Measurements from ENCODE around the gene EIF4G3. TPM values are rescaled to one million over a fixed set of nuclear protein-coding genes. Genes with fewer than 3 reads are reported as not detected.

Gene EIF4G3
- total and polyA plus RNA-seq, 10 of the 15 experiments (the other 5 are each of a cell fraction or from before 2014, with no cell fraction given), result 7.4 to 45.1 (median 29.1) TPM

DNA sequence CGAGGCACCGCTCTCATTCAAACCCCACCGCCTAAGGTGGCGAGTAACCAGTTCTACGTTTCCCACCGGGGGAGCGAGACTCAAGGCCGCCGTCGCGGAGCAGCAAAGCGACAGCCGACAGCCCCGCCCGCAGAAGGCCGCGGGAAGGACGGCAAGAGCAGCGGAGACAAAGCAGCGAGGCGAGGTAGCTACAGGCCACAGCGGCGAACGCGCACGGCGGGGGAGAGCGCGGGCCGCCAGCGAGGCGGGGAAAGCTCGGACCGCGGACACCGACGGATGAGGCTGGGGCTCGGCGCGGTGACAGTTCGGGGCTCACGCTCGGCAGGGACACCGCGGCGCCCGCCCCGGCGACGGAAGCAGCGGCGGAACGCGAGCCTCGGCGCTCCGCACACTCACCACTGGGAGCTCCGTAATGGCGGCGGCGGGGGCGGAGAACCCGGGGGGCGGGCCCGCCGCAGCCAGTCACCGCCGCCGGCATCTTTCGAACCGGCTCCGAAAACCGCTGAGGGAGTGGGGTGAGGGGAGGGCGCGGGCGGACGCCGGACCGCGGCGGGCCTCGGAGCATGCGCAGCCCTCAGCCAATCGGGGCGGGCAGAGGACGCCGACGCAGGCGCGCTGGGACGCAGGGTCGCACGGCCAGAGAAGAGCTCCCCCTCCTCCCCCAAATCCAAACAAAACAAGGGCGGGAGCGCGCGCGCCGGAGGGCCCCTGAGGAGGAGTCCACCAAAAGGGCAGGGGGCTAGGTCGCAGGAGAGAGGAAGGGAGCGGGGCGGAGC, 390.3 kb downstream of the EIF4G3 start (continued):
- TF ChIP-seq CBX5 (IDR thresholded peaks at IDR 0.05; ENCODE audit: low read depth) (no peak), PKNOX1 (IDR thresholded peaks at IDR 0.05) (no peak), EP300 (IDR thresholded peaks at IDR 0.05; ENCODE audit: borderline replicate concordance in 1 of 2, control insufficient read depth in 1 of 2, low read depth in 2 of 2, low read length in 2 of 2) (no peak; a peak in 1 of 4 replicates), HDGF (IDR thresholded peaks at IDR 0.05) (no peak), TBL1XR1 (IDR thresholded peaks at IDR 0.05; ENCODE audit: low read depth, low read length) (no peak), MAX (IDR thresholded peaks at IDR 0.05; ENCODE audit: low read depth, low read length) (peak; percentile 14; the same call in 1 of the 2 replicates), JUND (IDR thresholded peaks at IDR 0.05; ENCODE audit: low read depth, low read length) (no peak), EED (IDR thresholded peaks at IDR 0.05; ENCODE audit: low read depth) (no peak), MTA2 (IDR thresholded peaks at IDR 0.05; ENCODE audit: low read depth) (no peak), MEF2B (IDR thresholded peaks at IDR 0.05; ENCODE audit: partially characterized antibody, poor library complexity, severe bottlenecking) (no peak), STAT1 (conservative IDR thresholded peaks at IDR 0.05) (no peak), CHD1 (IDR thresholded peaks at IDR 0.05; ENCODE audit: low read depth, low read length) (no peak), SUPT20H (IDR thresholded peaks at IDR 0.05; ENCODE audit: borderline replicate concordance, control insufficient read depth, low read depth, low read length) (no peak), NR2C1 (IDR thresholded peaks at IDR 0.05) (no peak; the same call in none of the 2 replicates), ZBTB4 (CRISPR knock-in tag; IDR thresholded peaks at IDR 0.05) (no peak), MEF2A (IDR thresholded peaks at IDR 0.05; ENCODE audit: insufficient read depth, low read depth, low read length) (no peak), RFX5 (IDR thresholded peaks at IDR 0.05; ENCODE audit: low read depth, low read length) (no peak), DPF2 (IDR thresholded peaks at IDR 0.05) (peak; percentile 50), PML (IDR thresholded peaks at IDR 0.05; ENCODE audit: low read length) (0 out of 2 replicates have a peak, but pooled peaks have one; percentile 39), LARP7 (IDR thresholded peaks at IDR 0.05) (peak; percentile 95), NRF1 (conservative IDR thresholded peaks at IDR 0.05; ENCODE audit: low read depth, low read length) (peak; percentile 98), TARDBP (IDR thresholded peaks at IDR 0.05; ENCODE audit: borderline replicate concordance) (no peak), POU2F2 (IDR thresholded peaks at IDR 0.05; ENCODE audit: borderline replicate concordance, low read depth, low read length) (no peak), ZNF24 (IDR thresholded peaks at IDR 0.05) (no peak), BHLHE40 (IDR thresholded peaks at IDR 0.05; ENCODE audit: borderline replicate concordance in 1 of 2, low read depth in 2 of 2, low read length in 1 of 2) (peak in 1 of 2 experiments; percentile 58; a peak in 1 of 4 replicates)
- TF ChIP-seq, protein P1, sequence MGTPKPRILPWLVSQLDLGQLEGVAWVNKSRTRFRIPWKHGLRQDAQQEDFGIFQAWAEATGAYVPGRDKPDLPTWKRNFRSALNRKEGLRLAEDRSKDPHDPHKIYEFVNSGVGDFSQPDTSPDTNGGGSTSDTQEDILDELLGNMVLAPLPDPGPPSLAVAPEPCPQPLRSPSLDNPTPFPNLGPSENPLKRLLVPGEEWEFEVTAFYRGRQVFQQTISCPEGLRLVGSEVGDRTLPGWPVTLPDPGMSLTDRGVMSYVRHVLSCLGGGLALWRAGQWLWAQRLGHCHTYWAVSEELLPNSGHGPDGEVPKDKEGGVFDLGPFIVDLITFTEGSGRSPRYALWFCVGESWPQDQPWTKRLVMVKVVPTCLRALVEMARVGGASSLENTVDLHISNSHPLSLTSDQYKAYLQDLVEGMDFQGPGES (IDR thresholded peaks at IDR 0.05), result no peak; the same call in 1 of the 2 replicates

Measured in GM12878 (cell line).